Stromal cell of bone marrow (primary cell): ENCODE results near the gene NR2C1.
"Not testable (repeated sequence)": the region's sequence is repeated elsewhere in the genome, so short reads cannot be mapped to it uniquely, and the experiment has no call there.

ENCODE experiments used
- DNase-seq: peaks from one replicate; pipeline ENCODE4 v3.0.0-alpha.2; 2012; ENCODE audit warnings: low read depth

The NR2C1 gene

DNA sequence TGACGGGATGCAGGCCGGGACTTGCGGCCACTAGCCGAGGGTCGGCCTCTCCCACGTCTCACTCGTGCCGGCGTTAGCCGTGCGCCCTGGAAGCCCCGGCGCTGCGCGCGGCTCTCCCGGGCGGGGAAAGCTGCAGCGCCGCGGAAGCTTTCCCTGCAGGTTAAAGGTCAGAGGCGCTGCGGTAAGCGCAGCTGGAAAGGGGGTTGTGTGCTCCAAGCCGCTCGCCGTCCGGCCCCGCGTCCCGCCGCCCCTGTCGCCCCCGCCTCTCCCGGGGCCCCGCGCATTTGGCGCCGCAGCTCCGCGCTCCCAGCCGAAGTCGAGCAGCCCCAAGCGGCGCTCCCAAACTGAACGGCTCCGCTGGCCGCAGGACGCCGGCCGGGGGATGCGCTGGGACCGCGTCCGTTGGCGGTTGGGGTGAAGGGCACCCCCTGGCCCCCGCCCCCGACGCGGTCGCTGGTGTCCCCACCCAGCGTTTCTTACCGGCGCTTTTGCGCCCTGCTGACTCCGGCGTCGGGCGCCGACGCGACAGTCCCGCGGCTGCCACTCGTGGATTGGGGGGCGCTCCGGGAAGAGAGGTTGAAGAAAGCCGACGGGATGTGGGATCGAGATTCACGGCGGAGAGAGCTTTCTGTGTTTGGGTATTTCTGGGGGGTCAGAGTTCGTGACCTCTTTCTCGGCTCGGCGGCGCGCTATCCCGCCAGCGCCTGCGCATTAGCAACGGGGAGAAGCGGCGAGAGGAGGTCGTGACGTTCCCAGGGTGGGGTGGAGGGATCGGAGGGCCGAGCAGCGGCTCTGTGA lies at the start of gene NR2C1:
NR2C1 (minus strand) TSS at position 719 of the 798 bp plus-strand sequence. CDS start 6,234 bp downstream, outside the sequence.
- peak; percentile 87 for DNase-seq

GRCh38 chr12:95118788-95119179 lies 45.4 kb upstream of the NR2C1 start:
- DNase-seq: no peak

DNA sequence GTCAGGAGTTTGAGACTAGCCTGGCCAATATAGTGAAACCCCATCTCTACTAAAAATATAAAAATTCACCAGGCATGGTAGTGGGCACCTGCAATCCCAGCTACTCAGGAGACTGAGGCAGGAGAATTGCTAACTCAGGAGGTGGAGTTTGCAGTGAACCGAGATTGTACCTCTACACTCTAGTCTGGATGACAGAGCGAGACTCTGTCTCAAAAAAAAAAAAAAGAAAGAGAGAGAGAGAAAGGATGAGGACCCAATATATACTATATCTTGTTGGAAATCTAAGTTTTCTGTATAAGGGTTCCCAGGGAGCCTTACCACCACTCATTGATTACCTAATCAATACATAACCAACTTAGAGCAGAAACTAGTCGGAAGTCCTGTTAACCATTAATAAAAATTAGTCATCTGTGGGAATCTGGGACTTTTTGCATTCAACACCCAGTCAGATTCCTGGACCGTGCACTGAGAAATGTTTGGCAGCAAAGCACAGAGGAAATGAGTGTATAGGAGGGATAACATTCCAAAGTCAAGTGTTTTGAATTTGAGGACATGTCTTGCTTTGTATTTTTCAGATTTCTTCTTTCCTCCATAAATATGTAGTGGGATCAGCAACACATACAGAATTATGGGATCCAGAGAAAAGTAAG lies 44.8 kb upstream of the NR2C1 start:
- DNase-seq: peak; percentile 72

DNA sequence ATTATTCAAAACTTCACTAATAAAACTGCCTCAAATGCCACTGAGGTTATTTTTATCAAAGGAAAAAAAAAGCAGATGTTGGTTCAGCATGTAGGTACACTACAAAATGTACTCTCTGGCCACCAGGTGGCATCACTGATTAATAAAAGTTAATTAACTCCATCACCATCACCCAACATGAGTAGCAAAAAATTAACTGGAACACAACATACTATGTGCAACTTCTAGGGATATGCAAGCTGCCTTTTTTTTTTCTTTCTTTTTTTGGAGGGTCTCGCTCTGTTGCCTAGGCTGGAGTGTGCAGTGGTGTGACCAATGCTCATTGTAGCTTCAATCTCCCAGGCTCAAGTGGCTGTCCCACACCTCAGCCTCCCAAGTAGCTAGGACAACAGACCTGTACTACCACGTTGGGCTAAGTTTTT lies 43.8 kb upstream of the NR2C1 start:
- peak; percentile 51 for DNase-seq

- no peak for DNase-seq
Measured at GRCh38 chr12:95116773-95117172, 43.4 kb upstream of the NR2C1 start.

DNA sequence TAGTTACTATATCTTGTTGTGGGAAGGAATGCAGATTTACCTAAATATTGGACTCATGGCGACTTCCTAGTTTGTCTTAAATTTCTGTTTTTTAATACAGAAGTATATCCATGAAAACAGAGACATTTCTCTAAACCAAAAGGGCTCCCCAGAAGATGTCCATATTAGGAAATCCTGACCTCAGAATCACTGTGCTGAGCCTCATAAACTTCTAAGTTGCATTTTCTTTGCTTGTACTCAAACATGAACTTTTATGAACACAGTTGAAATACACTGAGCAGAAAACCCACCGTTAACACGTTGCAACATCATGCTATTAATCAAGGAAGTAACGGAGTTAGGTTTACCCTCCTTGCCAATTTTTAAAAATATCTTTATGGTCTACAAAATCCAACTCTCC lies 42.9 kb upstream of the NR2C1 start:
- DNase-seq: no peak

- no peak for DNase-seq
Measured at GRCh38 chr12:95115641-95116040, 42.2 kb upstream of the NR2C1 start.

DNA sequence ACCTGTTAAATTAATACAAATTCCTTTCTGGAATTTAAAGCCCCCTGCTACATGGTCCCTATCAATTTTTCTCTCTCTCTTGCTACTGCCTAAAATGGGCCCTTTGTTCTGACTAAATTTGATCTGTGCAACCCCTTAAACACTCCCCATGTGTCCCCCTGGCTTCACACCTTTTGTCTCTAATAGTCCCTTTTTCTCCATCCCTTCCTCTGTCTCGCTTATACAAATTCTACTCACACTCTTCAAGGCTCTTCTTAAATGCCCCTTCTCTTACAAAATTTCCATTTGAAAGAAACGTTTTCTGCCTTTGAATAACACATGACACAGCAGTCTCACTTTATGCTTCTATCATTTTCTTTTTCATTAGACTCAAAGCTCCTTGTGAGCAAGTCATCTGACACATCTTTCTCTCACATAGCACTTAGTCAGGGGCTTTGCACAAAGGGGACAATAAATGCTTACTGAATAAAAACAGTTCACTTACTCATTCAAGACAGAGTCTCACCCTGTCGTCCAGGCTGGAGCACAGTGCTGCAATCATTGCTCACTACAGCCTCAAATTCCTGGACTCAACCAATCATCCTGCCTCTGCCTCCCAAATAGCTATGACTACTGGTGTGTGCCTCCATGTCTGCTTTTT lies 41.5 kb upstream of the NR2C1 start:
- no peak for DNase-seq

DNA sequence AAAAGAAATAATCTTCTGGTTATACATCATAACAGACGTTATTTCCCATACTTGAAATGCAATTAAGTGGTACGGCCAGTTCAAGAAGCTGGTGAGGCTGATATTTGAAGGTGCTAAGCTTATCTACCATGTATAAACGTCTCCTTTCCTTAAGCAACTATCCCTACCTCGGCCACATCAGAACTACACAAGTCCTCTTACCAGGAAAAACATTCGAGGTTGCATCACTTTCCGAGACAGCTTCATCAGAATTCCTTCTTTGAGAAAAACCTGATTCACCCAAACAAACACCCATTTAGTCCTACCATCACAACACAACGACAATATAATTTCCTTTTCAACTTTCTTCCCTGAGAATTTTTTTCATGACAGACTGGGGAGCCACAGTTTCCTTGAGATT lies 33.9 kb upstream of the NR2C1 start:
- DNase-seq: no peak

GRCh38 chr12:95105540-95105939 lies 32.1 kb upstream of the NR2C1 start:
- DNase-seq: no peak

DNA sequence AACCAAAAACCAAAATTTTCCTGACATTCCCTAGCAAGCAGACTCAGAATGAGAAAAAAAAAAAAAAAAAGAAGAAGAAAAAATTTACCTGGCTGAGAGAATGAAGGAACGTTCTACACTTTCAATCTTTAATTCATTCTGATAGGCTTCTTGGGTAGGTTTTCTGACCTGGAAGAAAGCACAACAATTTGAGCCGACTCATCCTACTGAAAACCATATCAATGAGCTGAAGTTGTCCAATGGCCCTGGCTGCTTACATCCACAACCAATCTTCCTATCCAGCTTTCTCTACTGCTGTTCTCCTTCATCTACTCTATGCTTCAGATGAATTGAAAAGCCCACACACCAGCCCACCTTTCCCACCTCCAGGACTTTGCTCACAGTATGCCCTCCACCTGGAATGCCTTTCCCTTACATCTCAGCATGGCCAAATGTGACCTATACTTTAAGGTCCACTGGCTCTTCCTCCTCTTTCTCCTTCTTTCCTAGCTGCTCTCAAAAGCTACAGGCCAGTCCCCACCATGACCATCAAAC lies 31.6 kb upstream of the NR2C1 start:
- no peak for DNase-seq

- peak; percentile 80 for DNase-seq
Measured at GRCh38 chr12:95102916-95103671, 29.7 kb upstream of the NR2C1 start.

DNA sequence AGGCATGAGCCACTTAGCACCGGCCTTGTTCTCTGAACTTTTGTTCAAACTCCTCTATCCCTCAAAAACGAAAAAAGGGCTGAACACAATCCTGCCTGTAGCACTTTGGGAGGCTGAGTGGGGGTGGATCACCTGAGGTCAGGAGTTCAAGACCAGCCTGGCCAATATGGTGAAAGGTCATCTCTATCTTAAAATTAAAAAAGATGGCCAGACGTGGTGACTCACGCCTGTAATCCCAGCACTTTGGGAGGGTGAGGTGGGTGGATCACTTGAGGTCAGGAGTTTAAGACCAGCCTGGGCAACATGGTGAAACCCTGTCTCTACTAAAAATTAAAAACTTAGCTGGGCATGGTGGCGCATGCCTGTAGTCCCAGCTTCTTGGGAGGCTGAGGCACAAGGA lies 28.5 kb upstream of the NR2C1 start:
- not testable (repeated sequence) for DNase-seq

GRCh38 chr12:95100264-95101190 lies 27.1 kb upstream of the NR2C1 start:
- no peak for DNase-seq

DNA sequence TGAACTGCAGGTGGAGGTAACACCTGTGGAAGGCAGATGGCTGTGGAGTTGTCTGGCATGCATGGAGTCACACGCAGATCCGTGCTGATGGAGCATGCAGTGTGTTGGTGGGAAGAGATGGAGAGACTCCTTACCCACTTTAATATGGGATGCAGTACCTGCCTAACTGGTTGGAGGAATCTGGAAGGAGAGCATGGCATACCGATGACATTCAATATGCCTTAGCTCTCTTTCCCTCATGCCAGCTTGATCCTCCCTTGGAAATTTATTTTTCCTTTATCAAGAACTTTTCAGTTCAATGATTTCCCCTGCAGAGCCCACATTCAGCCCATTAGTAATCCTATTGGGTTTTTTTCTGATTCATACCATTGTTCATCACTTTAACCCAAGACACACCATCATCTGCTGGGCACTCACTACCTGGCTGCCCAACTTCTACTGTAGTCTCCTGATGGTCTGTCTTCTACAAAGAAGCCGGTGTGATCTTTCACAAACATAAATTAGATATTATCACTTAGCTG lies 25.9 kb upstream of the NR2C1 start:
- DNase-seq: no peak

DNA sequence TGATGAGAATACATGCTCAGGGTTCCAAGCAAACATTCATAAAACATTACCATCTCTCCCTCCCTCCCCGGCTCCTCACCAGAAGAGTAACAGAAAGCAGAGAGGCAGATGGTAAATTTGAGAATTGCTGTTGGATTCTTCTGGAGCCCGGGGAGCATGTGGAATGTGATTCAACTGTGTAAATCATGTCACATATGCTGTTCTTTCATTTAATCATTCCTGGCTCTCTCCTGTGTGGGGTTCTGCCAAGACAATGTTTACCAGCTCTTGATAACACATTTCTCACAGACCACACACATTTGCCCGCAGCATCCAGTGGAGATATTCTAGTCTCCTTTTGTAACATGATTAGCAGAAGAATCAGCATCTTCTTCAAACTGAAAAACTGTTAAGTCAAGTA lies 23.4 kb upstream of the NR2C1 start:
- no peak for DNase-seq

GRCh38 chr12:95096378-95096777 lies 23.0 kb upstream of the NR2C1 start:
- DNase-seq: no peak

- DNase-seq: not testable (repeated sequence)
Measured at GRCh38 chr12:95095866-95096265, 22.4 kb upstream of the NR2C1 start.

DNA sequence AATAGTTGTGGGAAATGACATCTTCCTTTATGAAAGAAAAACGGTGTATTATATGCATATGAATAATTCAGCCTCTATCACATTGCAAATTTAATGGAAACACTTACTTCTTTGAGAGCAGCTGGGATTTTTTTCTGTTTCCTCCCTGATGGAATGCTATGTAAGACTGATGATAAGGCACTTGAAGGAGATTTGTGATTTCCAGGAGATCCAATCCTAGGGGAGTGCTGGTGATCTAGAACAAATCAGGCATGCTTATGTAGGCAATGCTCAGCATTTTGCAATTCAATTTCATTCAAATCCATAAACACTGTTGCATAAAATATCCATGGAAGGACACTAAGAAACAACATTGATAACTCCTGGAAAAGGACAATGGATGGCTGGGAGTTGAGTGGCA lies 16.0 kb upstream of the NR2C1 start:
- DNase-seq: no peak

- DNase-seq: no peak
Measured at GRCh38 chr12:95088379-95088778, 15.0 kb upstream of the NR2C1 start.

GRCh38 chr12:95085612-95086011 lies 12.2 kb upstream of the NR2C1 start:
- no peak for DNase-seq
